Inflammatory macrophage treated with lipopolysaccharide for 4 hours (primary cell): ENCODE measurements around the gene ADAMTS3.
"Not testable (repeated sequence)": the region's sequence is repeated elsewhere in the genome, so short reads cannot be mapped to it uniquely, and the experiment has no call there.

Source experiments
- DNase-seq: peaks from one replicate; pipeline ENCODE4 v3.0.0-alpha.2; 2020

The ADAMTS3 gene

DNA sequence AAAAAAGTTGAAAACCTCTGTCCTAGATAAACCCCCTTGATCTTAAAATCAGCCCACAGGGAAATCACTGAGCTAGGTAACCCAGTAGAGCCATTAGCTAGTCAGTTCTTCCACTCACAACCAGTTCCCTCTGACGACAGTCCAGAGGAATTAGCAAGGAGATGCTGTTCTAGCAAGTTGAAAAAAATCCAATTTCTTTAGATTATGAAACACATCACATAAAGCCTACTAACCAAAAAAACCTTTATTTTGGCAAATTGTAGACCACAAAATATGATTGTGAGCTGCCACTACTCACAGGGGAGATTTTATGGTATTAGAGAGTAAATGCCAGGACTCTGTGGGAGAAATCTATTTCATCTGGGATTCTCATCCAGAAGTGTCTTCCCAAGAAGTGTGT lies 22.6 kb downstream of the ADAMTS3 start:
- DNase-seq: no peak

DNA sequence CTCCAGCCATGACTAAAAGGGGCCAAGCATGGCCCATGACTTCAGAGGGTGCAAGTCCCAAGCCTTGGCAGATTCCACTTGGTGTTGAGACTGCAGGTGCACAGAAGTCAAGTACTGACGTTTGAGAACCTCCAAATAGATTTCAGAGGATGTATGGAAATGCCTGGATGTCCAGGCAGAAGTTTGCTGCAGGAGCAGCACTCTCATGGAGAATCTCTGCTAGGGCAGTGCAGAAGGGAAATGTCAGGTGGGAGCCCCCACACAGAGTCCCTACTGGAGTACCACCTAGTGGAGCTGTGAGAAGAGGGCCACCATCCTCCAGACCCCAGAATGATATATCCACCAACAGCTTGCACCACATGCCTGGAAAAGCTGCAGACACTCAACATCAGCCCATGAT lies 28.3 kb downstream of the ADAMTS3 start:
- not testable (repeated sequence) for DNase-seq

DNA sequence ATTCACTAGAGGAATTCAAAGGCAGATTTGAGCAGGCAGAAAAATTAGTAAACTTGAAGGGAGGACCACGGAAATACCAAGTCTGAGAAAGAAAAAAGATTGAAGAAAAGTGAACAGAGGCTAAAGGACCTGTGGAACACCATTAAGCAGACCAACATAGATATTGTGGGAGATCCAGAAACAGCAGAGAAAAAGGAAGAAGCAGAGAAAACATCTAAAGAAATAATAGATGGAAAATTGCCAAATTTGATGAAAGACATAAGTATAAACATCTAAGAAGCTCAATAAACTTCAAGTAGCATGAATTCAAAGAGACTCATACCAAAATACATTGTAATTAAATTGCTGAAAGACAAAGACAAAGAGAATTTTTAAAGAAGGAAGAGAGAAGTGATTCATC lies 31.0 kb downstream of the ADAMTS3 start:
- DNase-seq: no peak

DNA sequence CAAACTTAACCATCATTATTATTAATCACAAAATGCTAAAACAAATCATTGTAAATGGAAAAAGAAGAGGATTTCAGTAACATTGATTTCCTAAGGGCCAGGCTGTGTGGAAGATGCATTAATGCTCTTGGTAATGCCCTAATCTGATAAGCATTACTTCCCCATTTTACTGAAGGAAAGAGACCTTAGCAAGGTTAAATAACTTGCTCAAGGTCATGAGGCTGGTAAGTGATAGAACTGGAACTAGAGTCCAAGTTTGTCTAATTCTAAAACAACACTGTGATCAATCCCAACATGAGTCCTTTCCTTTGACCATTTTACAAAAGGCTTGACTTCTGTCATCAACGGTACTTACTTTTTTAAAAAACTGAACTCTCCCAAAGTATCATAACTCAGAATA lies 32.6 kb downstream of the ADAMTS3 start:
- no peak for DNase-seq

DNA sequence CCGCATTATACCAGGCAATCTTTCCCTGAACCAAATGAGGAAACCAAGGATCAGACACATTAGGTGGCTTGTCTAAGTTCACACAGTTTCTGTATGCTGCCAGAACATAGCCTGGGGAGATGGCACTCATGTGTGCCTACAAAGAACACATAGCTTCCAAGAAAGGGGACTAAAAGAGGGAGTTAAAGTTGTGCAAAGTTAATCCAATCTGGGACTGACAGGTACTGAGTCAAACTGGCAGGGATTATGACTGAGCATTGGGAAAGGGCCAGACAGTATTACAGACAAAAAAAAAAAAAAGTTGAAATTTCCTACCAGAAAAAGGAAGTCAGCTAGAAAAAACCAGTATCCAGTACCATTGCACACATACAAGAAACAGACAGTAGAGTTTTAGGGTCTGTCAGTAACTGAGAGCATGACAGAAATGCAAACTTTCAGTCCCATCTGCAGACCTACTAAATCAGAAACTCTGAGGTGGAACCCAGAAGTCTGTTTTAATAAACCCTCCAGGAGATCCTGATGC lies 37.2 kb downstream of the ADAMTS3 start:
- no peak for DNase-seq

DNA sequence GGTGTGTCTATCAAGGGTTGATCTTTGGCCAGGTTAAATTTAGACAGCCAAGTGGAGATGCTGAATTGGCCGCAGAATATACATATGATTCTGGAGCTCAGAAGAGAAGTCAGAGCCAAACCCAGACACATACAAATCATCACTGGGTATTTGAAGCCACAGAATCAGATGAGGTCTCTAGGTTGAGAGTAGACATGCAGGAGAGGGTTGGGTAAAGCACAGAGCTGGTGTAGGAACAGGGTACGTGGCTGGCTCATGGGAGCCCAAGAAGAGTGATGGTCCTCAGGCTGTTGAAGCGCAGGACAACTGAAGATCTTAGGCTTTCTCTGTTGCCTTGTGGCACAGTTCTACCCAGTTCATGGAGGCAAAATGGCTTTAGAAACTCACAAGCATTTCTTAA lies 37.7 kb downstream of the ADAMTS3 start:
- no peak for DNase-seq

DNA sequence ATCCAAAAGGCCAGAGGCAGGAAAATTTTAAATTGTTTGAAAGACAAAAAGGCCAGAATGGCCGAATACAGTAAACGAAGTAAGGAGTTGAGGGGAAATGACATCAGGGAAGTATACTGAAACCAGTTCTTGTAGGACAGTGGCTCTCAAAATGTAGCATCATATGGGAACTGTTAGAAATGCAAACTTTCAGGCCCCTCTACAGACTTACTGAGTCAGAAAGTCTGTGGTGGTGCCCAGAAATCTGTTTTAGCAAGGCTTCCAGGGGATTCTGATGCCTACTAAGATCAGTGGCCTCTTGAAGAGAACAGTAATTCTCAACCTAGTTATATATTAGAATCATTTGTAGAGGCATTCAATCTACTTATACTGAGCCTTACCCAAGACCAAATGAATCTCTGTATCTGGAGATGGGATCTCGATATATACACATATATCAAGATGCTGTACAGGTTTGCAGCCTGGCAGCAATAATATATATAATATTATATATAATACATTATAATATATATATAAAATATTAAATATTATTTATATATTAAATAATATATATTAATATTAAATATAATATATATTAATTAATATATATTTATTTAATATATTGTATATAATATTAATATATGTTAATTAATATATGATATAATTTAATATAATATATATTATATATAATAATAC lies 39.7 kb downstream of the ADAMTS3 start:
- DNase-seq: no peak

DNA sequence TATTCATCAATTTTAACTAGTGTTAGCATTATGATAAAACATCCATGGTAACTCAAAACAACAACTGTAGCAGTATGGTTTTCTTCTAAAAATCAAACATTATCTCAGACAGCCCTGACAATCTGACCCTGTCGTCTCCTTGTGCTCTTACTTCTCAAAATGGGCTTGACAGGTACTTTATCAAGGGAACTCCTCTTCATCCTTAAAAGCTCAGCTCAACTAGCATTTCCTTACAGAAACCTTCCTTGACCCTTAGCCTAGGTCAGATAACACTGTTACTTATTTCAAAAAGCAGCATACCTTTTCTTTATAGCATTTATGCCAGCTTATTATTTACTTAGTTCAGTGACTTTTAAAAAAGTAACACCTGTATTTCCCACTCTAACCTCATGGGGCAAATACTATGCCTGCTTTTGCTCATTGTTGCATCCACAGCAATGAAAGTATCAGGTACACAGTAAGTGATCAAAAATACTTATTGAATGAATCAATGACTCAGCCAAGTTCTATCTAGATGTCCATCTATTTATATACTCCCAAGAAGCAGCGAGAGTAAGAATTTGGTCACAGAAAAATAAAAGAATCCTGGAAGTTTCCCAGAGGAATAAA lies 41.9 kb downstream of the ADAMTS3 start:
- no peak for DNase-seq

DNA sequence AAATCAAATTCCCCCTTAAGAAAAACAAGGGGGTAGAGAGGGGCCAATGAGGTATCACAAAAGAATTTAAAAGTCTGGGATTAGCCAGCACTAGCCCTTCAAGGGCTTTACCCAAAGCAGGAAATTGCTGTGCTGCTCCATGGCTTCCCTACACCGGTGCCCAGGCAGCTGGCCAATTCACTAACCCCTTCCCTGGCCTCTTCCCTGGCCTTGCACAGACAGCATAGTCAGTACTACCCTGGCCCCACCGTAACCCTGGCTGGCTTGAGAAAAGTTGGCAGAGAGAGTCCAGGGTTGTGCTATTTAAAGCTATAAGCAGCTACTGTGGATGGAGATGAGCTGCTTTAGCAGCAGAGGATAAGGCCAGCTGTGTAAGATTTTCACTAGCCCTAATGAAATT lies 43.1 kb downstream of the ADAMTS3 start:
- no peak for DNase-seq

DNA sequence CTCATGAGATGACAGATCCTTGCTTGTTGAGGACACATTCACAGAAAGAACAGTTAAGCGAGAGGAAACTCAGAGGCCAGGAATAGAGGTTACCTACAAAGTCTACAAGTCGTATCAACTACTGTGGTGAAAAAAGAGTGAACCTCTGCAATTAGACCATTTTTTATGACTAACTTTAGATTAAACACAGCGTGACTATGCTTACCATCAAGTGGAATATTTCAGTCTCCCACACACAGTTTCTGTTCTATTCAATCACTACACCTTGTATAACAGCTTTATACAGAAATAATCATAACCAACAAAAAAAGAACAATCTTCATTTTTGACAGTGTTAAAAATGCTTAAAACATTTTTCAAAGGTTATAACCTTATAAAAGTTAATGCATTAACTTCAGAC lies 46.6 kb downstream of the ADAMTS3 start:
- DNase-seq: no peak

DNA sequence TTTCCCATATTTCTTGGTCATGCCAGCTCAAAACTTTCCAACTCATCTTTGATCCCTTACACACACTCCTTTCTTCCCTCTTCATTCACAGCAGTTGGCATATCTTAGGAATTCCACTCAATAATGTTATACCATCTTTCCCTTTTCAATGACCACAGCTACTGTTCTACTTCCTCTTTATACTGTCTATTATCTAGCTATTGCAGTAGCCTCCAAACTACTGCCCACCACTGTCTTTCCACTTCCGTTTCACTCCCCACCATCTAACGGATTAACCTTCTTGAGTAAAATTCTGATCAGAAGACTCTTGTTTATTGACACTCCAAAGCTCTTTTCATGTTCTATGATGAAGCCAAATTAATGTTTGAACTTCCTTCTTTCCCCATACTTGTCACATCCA lies 55.8 kb downstream of the ADAMTS3 start:
- DNase-seq: no peak

DNA sequence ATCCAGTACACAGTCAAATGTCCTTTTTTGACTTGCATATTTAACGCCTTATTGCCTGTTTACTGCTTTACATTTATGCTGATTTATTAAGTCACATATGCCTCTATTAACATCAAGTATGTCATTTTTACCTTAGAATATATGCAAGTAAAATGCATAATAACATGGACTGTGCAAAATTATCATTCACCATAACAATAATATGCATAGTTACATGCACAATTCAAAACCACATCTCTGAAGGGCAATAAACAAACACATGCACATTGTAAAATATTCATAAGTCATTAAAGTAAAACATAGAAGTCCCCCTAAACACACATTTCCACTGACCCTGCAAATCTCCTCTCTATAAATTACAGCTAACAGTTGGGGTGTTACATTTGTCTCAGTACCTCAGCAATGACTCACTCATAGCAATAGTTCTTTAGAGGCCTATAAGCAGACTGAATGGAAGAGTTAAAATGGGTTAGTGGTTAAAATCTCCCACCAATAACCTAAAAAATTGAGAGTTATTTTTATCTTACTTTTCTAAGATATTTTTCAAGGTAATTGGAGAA lies 61.1 kb downstream of the ADAMTS3 start:
- no peak for DNase-seq

DNA sequence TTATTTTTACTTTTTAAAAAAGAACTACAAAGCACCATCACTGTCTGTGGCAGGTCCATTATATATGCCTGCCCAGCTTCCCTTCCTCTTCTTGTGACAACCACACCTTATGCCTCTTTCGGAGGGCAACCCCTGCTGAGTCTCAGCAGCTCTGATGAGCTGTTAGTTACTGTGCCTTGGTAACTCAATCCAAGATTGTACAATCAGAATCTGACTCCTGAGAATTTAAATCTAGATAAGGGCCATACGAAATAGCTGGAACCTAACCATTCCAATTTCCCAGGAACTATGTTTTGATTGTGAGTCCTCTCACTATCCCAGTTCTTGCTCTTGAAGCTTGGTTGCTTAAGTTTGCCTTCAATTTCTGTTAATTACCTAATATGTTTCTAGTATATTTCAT lies 61.9 kb downstream of the ADAMTS3 start:
- DNase-seq: no peak

DNA sequence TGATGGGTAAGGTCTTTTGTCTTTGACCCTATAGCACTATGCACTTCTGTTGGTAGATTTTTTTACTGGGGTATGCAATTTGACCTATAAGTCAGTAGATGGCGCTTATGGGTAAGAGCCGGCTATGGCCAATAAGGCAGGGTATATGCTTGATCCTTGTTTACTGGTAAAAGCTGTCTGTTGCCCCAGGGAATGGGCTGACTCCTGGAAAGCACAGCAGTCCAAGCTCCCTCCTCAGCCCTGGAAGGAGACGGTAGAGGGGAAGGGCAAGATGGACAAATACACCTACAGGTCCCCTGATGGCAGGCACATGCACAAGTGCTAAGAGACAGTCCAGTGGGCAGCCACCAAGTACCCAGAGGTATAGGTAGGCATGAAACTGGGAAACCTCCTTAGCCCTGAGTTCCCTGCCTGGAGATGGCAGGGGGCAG lies 63.7 kb downstream of the ADAMTS3 start:
- DNase-seq: peak; percentile 32

DNA sequence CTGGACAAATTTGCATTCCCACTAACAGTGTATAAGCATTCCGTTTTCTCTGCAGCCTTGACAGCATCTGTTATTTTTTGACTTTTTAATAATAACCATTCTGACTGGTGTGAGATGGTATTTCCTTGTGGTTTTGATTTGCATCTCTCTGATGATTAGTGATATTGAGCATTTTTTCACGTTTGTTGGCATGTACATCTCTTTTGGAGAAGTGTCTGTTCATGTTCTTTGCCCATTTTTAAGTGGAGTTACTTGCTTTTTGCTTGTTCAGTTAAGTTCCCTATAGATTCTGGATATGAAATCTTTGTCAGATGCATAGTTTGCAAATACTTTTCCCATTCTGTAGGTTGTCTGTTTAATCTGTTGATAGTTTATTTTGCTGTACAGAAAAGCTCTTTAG lies 68.8 kb downstream of the ADAMTS3 start:
- DNase-seq: no peak

DNA sequence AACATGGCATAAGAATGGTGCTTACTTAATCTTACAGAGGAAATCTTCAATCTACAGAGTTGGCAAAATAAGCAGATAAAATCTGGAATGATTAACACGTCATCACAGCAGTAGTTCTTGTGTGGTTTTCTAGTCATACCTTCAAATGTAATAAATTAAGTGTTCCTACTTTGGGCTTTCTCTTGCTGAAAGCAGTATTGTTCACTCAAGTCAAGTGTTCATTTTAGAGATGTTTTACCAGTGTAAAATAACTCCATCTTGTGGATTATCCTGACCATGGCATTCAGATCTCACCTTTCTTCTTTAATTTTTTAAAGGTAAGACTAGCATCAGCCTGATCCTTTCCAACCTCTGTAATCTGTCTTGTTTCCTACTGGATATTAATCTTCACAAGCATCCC lies 72.9 kb downstream of the ADAMTS3 start:
- no peak for DNase-seq

DNA sequence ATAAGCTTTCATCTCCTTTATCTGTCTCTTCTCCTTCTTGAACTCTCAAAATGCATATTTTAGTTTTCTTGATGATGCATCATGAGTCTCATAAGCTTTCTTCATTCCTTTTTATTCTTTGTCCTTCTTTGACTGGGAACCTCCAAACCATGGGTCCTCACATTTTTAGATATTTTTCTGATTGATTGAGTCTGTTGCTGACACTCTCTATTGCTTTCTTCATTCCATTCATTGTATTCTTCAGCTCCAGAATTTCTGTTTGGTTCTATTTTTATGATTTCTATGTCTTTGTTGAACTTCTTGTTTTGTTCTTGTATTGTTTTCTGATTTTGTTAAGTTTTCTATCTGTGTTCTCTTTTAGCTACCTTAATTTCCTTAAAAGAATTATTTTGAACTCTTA lies 74.9 kb downstream of the ADAMTS3 start:
- DNase-seq: no peak

DNA sequence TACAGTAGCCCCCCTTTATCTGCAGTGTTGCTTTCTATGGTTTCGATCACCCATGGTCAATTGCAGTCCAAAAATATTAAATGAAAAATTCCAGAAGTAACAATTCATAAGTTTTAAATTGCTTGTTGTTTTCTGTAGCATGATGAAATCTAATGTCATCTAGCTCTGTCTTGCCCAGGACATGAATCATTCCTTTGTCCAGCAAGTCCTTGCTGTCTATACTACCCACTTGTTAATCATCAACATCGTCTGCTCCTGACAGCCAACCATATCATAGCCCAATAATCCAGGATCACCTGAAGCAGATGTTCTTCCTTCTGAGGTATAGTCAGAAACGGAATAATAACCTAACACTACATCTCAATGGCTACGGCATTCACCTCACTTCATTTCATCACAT lies 79.8 kb downstream of the ADAMTS3 start:
- DNase-seq: no peak

DNA sequence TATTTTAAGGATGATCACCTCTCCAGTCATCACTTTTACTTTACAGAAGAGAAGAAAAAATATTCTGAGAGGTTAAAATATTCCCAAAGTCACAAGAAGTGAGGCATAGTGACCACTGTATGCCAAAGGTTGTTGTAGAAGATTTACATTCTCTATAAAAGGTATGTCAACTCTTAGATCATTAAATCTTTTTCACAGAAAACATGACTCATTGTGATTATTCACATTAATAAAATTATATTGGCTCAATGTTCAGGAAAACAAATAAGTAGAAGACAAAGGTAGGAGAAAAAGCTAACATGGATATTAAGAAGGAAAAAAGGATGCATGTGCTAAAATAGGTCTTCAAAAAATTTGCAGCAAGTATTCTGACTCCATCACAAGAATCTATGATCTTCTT lies 82.0 kb downstream of the ADAMTS3 start:
- DNase-seq: no peak

DNA sequence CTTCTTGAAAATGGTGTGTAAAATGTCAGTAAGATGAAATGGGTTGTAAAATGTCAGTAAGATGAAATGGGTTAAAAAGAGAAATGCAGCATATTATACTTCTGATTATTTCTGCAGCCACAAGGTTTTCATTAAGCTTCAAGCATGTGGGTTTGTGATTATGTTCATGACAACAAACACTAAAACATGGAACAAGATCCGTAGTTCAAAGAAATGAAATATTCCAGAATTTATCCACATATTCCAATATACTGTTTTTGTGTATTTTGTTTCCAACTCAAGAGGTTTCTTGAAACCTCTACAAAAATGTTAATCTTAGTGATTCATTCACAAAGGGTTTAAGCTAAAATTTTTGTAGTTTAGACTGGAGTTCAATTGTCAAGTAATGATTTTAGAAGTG lies 84.0 kb downstream of the ADAMTS3 start:
- no peak for DNase-seq

DNA sequence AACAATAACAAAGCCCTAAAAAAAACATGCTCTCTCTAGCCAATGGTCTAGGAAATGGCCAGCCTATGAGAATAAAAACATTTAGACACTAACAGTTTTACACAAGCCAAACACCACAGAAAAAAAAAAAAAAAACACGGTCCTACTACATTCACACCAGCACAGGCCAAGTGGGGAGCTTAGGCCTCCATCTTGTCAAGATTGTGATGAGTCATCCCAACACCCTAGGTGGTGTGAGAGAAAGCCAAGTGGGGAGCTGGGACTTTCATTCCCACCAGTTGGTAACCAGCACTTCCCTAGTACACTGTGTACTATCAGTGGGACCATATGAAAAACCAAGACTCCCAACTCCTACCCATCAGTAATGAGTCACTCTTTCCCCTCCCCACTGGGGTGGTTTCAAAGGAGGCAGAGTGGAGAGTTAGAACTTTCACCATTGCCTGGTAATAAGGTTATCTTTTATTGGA lies 95.6 kb downstream of the ADAMTS3 start:
- DNase-seq: no peak

DNA sequence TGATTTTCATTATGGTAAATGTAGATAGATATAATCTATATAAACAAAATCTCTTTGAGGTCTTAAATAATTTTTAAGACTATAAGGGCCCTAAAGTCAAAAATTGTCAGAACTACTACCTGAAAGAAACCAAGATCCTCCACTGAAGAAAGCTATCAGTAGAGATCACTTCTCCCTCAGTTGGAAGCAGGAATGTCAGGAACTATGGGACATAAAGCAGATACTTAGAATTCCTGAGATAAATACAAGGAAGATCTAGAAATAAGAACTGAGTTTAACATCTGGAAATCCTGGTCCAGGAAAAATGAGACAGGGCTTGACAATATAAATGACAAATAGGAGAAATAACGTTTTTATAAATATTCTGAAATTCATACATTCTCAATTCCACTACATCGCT lies 97.2 kb downstream of the ADAMTS3 start:
- no peak for DNase-seq

DNA sequence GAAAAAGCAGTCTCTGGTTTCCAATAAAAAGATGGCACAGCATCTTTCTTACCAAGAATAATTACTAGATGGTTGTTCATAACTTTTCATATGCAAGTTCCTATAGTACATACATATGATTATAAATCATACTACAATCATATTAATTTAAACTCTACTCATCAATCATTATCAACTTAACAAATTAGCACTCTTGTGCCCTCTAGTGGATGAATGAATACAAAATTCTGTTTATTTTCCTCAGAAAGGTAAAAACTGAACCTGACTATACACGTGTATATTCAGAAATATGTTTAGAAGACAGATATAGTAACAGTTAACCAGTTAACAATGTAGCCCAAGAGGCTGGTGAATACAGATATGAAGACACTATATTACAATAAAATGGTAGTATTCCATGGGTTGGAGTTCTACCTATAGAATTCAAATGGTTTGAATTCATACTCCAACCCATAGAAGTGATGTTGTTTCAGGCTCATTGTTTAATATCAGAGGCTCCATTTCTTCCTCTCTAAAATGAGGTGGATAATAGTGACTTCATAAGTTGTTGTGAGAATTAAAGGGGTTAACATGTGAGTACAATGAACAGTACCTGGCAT lies 100.0 kb downstream of the ADAMTS3 start:
- peak; percentile 26 for DNase-seq

DNA sequence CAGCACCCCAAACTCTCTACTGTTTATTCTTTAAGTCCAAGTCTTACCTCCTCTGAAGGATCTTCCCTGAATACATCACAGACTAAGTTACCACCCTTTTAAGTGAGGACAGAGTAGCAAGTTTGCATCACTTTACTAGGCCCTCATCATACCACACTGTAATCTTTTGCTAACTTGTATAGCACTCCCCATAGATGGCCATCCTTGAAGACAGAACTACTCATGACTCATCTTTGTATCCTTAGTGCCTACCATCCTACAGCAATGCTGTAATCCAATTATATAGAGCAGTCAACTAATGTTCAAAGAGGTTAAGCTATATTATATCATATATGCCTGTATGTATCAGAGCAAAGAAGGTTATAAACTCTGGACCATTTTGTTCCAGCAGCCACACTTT lies 101.4 kb downstream of the ADAMTS3 start:
- no peak for DNase-seq
